Superior temporal gyrus (tissue), 1 donor: ENCODE data around the gene SYT3.
"Not testable (repeated sequence)": the region's sequence is repeated elsewhere in the genome, so short reads cannot be mapped to it uniquely, and the experiment has no call there.

Source experiments
- DNase-seq: peaks from one replicate; pipeline ENCODE4 v3.0.0-alpha.2; 2016; ENCODE audit errors: extremely low spot score

Gene SYT3

DNA sequence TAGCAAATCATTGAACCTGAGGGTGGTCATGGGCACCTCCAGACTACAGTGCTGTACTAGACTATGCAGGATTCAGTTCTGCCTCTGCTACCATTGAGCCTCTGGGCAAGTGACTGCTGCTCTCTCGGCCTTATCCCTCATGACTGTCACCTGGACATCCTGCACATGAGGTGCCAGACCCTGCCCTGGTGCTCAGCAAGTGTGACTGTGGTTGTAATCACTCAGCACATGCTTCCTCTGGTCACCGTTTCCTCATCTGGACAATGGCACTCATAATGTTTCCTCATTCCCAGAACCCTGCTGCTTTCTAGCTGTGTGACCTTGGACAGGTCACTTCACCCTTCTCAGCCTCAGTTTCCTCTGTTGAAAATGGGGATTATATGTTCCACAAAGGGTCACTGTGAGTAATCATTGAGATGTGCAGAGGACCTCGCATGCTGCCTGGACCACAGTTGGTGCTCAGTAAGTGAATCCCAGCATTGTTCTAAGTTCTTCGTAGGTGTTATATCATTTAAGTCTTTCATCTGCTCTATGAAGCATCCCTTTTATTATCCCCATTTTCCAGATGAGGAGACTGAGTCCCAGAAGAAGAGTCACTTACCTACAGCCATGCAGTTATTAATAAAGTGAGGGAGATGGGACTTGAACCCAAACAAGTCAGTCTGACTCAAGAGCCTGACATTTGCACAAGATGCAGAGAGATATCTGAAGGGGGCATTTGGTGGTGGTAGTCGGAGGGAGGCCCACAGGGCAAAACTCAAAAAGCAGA is 3.2 kb downstream of the SYT3 start:
- DNase-seq, result no peak

DNA sequence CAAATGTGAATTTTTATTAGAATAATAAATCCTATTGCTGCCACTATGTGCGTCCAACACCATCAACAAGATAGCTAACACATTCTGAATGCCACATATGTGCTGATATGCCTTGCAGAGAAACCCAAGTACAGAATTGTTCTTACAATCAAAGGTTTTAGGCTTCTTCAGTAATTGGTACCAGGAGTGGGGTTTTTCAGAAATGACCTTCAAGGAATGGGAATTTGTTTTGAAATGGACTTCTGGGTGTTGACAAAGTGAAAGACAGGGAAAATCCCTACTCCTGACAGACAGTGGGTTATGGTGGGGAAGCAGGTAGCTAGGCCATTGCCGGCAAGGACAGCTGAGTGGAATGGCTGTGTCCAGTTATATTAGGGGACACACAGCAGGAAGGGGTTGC is 5.7 kb downstream of the SYT3 start:
- no peak for DNase-seq

DNA sequence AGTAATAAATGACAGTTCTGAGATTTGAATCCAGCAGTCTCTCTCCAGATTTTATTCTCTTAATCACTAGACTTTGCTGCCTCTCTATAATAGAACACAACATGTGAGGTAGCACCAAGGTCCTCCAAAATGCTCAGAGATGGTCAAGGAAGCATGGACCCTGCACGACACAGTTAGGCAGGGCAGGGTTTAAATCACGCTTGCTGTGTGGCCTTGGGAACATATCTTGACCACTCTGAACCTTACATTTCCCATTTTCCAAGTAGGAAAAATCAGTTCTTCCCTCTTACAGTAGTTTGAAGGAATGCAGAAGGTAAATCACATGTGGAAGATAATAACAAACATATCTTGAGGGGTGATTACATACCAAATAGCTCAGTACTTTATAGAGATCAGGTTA is 6.3 kb downstream of the SYT3 start:
- no peak for DNase-seq

DNA sequence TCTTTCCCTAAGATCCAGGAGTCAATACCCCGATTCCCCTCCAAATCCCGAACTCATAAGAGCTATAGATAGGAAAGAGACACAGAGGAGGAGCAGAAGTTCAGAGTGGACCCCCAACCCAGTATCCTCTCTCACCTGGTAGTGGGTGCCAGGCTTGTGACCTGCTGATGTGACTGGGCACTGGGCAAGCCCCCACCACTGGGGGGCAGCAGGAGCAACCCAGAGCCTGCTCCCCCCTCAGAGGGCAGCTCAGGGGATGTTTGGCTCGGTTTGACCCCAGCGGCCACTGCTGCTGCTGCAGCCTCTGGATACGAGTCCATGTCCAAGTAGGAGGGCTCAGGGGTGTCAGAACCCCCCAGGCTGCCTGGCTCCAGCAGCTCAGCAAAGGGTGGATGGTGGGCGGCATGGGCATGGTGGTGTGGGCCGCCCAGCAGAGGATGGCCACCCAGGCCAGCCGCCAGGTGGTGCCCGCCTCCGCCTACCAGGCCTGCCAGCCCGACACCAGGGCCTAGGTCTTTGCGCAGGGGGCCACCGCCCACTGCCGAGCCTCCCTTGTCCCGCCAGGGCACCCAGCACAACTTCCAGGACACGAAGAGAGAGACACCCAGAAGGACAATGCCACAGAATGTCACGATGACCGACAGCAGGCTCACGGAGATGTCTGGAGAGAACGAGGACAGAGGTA is 7.4 kb downstream of the SYT3 start:
- no peak for DNase-seq

DNA sequence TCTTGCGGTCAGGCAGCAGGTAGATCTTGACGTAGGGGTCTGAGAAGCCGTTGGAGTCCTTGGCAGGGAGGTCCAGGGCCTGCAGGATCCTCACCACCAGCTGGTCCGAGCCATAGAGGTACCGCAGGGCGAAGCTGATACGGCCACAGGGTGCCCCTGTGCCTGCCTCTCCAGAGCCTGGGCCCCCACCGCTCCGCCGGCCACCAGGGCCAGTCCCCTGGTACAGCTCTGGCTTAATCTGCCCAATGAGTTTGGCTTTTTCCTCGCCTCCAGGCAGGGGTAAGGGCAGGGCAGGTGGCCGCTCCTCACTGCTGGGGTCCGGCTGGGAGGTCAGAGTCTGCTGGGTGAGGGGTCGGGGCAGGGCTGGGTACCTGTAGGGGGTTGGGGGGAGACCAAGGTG is 9.9 kb downstream of the SYT3 start:
- no peak for DNase-seq

DNA sequence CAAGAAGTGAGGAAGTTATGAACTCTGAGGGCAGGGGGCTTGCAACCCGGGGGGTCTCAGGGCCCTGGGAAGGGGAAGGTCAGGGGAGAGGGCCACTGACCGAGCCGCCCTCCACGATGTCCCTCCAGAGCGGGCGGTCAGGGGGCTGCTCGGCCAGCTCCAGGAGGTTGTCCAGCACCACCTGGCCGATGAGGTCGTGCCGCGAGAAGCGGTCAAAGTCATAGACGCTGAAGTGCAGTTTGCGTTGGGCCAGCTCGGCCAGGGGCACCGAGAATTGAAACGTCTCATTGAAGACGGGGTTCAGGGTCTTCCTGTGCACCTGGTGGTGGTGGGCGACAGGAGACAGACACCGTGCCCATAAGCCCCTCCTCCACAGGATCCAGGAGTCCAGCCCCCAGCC is 10.5 kb downstream of the SYT3 start:
- no peak for DNase-seq

DNA sequence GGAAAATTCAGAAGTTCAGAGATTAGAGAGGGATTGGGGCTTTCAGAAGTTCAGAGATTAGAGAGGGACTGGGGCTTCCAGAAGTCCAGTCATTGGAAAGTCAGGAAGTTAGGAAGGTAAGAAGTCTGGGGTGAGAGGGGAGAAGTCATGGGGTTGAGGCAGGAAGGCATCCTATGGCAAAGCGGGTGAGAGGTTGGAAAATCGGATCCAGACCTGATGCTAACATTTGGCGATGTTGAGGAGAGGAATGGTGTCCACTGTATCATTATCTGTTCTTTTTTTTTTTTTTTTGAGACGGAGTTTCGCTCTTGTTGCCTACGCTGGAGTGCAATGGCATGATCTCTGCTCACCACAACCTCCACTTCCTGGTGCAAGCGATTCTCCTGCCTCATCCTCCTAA is 11.1 kb downstream of the SYT3 start:
- DNase-seq, result no peak

DNA sequence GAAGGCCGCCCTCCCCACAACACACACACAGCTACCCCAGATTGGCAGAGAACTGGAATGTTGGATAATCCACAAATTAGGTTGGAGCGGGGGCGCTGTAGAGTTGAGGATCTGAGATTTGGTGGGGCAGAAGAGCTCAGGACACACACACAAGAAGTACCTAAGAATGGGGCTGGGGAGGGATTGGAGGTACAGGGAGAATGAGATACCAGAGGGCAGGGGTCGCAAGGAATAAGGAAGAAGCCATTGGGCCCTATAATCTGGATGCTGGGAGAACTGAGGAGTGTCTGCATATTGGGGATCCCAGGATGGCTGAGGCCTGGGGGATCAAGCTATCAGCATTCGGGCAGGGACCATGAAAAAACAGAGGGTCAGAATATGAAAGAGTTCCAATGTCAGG is 11.5 kb downstream of the SYT3 start:
- no peak for DNase-seq

DNA sequence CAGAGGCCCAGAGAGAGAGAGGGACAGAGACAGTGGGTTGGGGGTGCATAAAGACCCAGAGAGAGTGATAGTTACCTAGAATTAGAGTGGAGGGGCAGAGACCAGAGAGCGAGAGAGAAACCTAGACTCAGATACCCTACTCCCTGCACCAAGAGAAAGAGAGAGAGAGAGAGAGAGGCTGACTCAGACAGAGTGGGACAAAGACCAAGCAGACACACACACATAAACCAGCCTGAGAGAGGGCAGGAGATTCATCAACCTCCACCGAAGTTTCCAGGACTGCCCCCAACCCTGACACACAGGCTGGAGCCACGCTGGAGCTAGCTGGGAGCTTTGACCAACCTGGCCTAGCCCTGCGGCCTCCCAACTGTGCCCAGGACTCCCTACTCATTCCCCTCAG is 12.9 kb downstream of the SYT3 start:
- no peak for DNase-seq

DNA sequence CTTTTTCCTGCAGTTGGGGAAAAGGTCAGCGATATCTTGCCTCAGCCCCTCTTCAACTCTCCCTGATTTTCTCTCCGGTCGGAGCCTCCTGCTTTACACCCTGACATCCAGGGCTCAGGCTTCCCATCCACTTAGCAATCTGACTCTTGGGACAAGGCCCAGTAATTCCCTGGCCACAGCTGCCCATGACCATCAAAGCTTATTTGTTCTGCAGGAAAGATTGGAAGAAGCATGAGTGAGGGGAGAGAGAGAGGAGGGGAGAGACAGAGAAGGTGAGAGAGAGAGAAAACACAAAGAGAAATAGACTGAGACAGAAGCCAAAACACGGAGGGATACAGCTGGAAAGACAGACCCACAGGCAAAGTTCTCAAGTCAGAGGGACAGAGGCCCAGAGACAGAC is 13.7 kb downstream of the SYT3 start:
- no peak for DNase-seq

DNA sequence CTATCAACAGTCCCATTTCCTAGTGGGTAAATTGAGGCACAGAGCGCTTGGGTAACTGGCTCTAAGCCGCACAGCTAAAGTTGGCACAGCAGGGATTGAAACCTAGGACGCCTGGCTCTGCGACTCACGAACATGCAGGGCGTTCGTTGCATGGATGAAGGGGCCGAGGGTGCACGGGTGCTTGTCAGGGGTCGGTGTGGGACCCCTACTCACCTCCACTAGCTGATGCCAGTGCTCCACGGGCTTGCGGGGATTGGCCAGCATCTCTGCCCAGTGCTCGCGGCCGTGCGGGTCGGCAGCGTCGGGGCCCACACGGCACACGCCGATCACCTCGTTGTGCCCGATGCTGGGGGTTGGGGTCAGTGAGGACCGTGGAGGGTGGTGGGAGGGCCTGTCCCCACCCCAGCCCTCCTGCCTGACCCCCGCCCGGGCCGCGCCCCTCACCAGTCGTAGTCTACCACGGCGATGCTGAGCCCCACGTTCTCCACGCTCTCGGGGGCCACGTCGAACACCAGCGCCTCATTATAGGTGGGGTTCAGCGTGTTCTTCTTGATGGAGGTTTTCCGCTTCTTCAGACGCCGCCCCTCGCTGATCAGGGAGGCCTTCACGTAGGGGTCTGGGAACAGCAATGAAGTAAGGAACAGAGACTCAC is 14.6 kb downstream of the SYT3 start:
- DNase-seq, result no peak

DNA sequence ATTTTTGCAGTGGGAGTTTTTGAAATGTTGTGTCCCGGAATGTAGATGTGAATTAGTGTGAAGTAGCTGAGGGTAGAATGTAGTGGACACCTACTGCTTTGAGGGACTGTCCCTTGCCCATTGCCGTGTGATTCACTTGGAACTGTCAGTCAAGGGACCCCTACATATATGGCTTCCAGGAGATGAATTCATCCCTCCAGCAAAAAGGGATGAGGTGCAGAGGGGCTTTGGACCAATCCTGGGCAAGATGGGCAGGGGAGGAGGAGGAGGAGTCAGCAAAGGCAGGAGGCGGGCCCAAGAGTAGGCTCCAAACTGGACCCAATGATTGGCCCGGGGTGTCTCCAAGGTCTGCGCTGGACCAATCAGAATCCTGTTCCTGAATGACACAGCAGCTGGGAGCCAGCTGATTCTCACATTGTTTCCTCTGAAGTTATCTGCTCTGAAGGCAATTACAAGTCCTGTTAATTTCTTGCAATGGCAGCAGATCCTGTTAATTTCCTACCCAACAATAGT is 19.2 kb downstream of the SYT3 start:
- DNase-seq, result not testable (repeated sequence)

DNA sequence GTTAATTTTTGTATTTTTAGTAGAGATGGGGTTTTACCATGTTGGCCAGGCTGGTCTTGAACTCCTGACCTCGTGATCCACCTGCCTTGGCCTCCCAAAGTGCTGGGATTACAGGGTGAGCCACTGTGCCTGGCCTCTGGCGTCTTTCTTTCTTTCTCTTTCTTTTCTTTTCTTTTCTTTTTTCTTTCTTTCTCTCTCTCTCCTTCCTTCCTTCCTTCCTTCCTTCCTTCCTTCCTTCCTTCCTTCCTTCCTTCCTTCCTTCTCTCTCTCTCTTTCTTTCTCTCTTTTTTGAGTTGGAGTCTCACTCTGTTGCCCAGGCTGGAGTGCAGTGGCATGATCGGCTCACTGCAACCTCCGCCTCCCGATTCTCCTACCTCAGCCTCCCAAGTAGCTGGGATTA is 20.5 kb downstream of the SYT3 start:
- DNase-seq, result not testable (repeated sequence)

DNA sequence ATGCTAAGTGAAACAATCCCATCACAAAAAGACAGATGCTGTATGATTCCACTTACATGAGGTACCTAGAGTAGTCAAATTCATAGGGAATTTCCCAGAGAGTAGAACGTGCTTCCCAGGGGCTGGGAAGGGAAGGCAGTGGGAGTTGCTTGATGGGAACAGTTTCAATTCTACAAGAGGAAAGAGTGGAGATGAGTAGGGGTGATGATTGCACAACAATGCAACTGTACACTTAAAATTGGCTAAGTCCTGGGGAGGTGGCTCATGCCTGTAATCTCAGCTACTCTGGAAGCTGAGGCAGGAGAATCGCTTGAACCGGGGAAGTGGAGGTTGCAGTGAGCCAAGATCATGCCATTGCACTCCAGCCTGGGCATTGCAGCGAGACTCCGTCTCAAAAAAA is 21.3 kb downstream of the SYT3 start:
- DNase-seq, result not testable (repeated sequence)

DNA sequence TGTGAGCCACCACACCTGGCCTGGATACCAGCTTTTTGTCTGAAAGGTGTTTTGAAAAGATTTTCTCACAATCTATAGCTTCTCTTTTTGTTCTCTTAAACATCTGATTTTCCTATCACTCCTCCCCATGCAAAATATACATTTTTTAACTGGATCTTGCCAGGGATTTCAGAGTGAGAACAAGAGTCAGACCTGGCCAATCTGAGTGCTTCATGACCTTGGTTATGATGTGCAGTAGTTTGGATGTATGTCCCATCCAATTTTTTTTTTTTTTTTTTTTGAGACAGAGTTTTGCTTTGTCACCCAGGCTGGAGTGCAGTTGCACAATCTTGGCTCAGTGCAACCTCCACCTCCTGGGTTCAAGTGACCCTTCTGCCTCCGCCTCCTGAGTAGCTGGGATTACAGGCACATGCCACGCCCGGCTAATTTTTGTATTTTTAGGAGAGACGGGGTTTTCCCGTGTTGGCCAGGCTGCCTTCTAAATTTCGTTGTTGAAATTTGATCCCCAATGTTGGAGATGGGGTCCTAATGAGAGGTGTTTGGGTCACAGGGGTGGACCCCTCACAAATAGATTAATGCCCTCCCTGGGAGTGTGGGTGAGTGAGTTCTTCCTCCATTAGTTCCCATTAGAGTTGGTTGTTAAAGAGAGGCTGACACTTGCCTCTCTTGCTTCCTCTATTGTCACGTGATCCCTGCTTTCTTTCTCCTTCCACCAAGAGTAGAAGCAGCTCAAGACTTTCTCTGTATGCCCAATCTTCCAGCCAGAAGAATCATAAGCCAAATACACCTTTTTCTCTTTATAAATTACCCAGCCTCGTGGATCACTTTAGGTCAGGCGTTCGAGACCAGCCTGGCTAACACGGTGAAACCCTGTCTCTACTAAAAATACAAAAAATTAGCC is 26.9 kb downstream of the SYT3 start:
- DNase-seq, result not testable (repeated sequence)

DNA sequence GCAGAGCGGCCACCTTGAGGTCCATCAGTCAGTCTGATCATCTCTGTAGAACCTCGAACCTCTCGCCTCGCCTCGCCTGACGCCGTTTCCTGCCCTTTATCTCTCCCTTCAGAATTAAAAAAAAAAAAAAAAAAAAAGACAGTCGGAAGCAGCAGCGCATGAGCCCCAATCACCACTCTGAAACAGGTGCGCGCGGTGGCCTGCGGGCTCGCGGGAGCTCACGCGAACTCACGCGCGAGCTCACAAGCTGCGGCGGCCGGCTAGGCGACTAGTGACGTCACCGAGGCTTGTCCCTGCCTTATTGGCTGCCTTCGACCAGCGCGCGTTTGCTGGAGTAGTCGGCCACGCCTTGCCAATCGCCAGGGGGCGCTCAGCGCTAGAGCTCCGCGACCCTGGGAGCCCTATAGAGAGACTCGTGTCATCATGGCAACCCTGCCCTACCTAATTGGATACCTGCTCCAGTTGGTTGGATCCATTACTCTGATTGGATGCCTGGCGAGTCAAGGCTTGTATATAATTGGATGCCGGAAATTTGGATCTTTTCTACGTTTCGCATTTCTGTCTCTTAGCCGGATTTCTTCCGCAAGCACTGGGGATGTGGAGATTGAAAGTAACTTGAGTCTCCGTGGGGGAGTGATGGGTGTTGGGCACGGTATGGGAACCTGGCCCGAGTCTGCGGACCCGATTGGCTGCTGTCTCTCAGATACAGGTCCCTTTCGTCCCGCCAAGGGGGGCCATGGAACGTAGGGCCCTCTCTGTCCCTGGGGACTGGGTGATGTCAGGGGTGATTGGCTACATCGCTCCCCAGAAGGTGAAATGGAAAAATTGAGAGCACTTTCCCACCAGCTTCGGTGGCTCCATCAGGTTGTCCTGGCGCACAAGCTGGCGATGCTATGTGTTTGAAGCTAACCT is 31.6 kb downstream of the SYT3 start:
- DNase-seq, result peak; percentile 98

DNA sequence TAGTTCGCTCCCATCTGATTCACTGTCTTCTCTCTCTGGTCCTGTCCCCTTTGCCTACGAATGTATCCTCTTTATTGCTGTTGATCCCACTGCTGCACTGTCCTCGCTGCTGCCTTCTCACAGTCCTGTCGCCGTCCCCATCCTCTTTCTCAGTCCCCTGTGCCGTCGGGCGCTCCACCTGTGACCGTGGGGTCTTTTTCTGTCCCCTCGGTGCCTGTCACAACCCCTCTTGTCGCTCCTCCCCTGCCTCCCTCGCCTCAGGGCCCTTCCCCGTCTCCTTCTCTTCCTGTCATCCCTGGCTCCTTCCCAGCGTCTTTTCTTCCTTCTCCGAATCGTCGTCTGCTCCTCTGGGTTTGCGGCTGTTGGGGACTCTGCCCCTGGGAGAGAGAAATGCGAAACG is 32.3 kb downstream of the SYT3 start:
- DNase-seq, result no peak

DNA sequence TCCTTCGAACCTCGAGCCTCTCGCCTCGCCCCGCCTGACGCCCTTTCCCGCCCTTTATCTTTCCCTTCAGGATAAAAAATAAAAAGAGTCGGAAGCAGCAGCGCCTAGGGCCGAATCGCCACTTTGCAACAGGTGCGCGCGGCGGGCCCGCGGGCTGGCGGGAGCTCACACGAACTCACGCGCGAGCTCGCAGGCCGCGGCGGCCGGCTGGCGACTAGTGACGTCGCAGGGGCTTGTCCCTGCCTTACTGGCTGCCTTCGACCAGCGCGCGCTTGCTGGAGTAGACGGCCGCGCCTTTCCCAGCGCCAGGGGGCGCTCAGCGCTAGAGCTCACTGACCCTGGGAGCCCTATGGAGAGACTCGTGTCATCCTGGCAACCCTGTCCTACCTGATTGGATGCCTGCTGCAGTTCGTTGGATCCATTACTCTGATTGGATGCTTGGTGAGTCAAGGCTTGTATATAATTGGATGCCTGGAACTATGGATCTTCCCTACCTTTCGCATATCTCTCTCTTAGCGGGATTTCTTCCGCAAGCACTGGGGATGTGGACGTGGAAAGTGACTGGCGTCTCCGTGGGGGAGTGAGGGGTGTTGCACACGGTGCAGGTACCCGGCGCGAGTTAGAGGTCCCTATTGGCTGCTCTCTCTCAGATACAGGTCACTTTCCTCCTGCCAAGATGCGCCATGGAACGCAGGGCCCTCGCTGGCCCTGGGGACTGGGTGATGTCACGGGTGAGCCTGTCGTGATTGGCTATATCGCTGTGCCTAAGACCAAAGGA is 33.4 kb downstream of the SYT3 start:
- DNase-seq, result not testable (repeated sequence)

DNA sequence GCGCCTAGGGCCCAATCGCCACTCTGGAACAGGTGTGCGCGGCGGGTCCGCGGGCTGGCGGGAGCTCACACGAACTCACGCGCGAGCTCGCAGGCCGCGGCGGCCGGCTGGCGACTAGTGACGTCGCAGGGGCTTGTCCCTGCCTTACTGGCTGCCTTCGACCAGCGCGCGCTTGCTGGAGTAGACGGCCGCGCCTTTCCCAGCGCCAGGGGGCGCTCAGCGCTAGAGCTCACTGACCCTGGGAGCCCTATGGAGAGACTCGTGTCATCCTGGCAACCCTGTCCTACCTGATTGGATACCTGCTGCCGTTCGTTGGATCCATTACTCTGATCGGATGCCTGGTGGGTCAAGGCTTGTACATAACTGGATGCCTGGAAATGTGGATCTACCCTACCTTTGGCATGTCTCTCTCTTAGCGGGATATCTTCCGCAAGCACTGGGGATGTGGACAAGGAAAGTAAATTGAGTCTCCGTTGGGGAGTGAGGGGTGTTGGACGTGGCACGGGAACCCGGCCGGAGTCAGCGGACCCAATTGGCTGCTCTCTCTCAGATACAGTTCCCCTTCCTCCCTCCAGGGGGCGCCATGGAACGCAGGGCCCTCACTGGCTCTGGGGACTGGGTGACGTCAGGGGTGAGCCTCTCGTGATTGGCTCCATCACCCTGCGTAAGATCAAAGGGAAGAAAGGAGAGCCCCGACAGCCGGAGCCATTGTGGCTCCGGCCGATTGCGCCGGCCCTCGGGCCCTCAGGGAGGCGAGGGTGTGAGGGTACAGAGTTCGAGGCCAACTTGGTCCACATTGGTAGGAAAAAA is 35.2 kb downstream of the SYT3 start:
- DNase-seq, result not testable (repeated sequence)
